ENCODE measurements around the gene TXNRD2.

The TXNRD2 gene

GRCh38 chr22:19903513-19903912 lies 38.1 kb downstream of the TXNRD2 start:
- no peak for DNase-seq (ENCODE audit: low read depth)
- no peak for TF ChIP-seq CTCF (conservative IDR thresholded peaks at IDR 0.05; ENCODE audit: control insufficient read depth, insufficient read depth, low read depth, low read length)
- H3K4me3 ChIP-seq (ENCODE audit: control insufficient read depth, low read depth, low read length) = no peak overlapping the region

- no peak for DNase-seq (ENCODE audit: low read depth)
- no peak overlapping the region for H3K4me3 ChIP-seq (ENCODE audit: control insufficient read depth, low read depth, low read length)
- no peak for TF ChIP-seq CTCF (conservative IDR thresholded peaks at IDR 0.05; ENCODE audit: control insufficient read depth, insufficient read depth, low read depth, low read length)
Observed at GRCh38 chr22:19903031-19903430, 38.6 kb downstream of the TXNRD2 start.

DNA sequence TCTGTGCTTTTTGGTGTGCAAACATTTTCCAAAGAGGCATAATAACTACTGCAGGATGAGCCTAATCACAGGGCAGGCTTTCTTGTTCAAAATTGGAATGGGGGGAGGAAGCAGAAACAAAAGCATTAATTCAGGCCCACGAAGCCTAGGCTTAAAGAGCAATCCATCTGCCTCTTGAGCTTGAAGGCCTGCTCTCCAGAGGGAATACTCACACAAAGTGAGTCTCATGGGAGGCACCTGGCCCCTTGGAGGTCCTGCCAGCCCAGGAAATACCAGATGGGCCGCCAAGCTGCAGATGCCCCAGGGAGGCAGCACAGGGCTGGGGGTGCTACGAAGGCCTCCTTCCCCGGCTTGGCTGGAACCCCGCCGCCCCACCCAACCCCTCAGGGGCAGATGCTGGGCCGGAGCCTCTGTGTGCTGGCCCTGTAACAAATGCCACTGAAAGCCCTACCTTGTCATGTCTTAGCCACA lies 39.3 kb downstream of the TXNRD2 start:
- H3K4me3 ChIP-seq (ENCODE audit: control insufficient read depth, low read depth, low read length) = no peak overlapping the region
- TF ChIP-seq CTCF (conservative IDR thresholded peaks at IDR 0.05; ENCODE audit: control insufficient read depth, insufficient read depth, low read depth, low read length) = no peak
- DNase-seq (ENCODE audit: low read depth) = no peak

- no peak for TF ChIP-seq CTCF (conservative IDR thresholded peaks at IDR 0.05; ENCODE audit: control insufficient read depth, insufficient read depth, low read depth, low read length)
- H3K4me3 ChIP-seq (ENCODE audit: control insufficient read depth, low read depth, low read length) = no peak overlapping the region
- DNase-seq (ENCODE audit: low read depth) = no peak
Observed at GRCh38 chr22:19901577-19902244, 39.9 kb downstream of the TXNRD2 start.

- no peak overlapping the region for H3K4me3 ChIP-seq (ENCODE audit: control insufficient read depth, low read depth, low read length)
- TF ChIP-seq CTCF (conservative IDR thresholded peaks at IDR 0.05; ENCODE audit: control insufficient read depth, insufficient read depth, low read depth, low read length) = no peak
- no peak for DNase-seq (ENCODE audit: low read depth)
Observed at GRCh38 chr22:19900707-19901436, 40.7 kb downstream of the TXNRD2 start.

DNA sequence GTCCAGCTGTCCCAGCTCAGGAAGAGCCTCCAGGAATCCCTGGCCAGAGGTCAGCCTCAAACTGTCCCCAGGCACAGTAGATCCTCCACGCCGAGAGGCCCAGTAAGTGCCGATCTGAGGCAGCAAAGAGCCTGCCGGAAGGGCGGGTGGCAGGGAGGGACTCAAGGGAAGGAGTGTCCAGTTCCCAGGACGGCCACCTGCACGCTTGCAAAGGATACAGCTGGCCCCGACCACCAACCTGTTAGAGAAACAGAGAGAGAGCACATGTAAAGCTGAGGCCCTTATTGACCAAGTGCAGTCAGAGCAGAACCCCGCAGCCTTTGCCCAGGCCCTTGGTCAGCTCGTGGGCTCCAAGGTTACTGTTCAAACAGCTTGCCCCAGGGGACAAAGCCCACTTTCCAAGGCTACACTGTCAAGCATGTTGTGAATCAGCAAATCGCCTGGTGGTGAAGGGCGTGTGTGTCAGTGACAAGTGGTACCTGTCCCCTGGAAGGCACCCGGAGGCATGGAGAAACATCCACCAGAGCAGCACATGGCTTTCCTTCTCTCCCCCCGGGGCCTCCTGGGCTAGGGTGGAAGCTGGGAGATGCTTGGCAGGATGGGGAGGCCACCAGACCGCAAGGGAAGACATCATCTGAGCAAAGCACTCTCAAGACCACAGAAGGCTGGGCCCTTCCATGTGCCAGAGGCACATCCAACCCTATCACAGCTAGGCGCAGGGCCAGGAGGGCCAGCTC lies 42.6 kb downstream of the TXNRD2 start:
- H3K4me3 ChIP-seq (ENCODE audit: control insufficient read depth, low read depth, low read length) = no peak overlapping the region
- DNase-seq (ENCODE audit: low read depth) = no peak
- TF ChIP-seq CTCF (conservative IDR thresholded peaks at IDR 0.05; ENCODE audit: control insufficient read depth, insufficient read depth, low read depth, low read length) = no peak
